Daoy (cell line): Measurements from ENCODE around the gene COG3. TPM values are rescaled to one million over a fixed set of nuclear protein-coding genes. Genes with fewer than 3 reads are reported as not detected.

Experiments
- DNase-seq: peaks from one replicate; pipeline ENCODE4 v3.0.0-alpha.2; 2015; ENCODE audit warnings: low read depth
- total RNA-seq: library from RNA; depleted of rRNA; stranded (reverse); fragments of >200 nt; shearing (Covaris generic); gene quantifications from 2 replicates; pipeline ENCODE4 v1.2.3, GENCODE V29; 2014; rRNA removed

The COG3 gene
- total RNA-seq, 1 experiment from 2014 or later, result 19.1 TPM

DNA sequence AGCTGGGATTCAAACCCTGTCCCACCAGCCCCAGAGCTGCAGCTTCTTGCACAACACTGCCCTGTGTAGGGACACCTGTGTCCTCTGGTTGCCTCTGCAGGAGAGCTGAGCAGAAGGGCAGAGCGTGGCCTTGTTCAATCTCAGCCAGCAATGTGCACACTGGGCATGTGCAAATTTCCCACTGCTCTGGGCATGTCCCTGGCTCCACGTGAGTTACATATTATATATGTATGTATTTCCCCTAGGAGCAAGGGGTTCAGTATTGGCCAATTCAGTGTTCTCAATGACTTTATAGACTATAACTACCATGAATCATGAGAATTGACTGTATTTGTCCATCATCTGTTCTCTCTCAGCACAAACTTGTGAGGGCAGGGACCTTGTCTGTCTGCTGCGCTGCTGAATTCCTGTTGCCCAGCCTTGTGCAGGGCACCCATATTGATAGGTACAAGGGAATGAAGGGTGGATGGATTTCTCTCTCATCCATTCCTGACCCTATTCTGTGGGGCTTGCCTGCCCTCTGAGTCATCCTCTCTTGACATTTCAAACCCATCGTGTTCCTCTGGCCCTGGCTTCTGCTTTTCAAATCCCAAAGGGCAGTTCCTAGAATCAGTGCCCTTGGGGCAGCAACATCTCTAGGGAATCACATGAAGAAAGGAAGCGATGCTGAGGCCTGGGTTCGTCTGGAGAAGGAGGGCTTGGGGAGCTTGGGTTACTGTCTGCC is 81.1 kb downstream of the COG3 start:
- DNase-seq, result no peak

DNA sequence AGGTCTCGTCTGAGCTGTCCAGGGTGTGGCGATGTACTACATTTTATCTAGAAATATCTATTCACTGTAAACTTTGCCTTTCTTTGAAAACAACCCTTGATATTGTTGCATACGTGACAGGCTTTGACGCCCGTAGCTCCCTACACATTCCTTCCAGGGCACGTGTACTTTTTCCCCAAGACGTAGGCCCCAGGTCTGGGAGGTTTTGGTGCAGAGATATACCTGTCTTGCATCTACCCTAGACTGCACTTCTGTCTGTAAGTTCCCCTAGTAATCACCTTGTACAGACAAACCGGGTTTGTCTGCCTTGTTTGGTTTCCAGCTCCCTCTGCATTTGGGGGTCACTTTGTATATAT is 81.6 kb downstream of the COG3 start:
- no peak for DNase-seq

DNA sequence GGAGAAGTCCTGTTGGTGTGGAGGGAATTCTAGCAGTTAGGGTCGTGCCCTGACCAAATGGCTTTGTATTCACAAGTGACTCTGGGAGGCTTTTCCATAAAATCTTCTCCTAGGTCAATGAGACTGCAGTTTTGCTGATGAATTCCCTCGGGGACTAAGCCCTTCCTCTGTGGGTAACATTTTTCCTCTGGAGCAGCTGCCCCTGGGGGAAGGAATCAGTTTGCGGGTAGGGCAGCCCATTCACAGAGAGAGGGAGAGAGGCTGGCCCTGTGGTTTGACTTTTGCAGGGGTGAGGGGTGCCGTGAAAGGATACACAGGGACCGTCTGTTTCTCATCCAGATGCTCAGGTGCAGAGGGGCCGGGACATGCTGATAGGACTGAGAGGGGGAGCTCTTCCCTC is 83.5 kb downstream of the COG3 start:
- no peak for DNase-seq

DNA sequence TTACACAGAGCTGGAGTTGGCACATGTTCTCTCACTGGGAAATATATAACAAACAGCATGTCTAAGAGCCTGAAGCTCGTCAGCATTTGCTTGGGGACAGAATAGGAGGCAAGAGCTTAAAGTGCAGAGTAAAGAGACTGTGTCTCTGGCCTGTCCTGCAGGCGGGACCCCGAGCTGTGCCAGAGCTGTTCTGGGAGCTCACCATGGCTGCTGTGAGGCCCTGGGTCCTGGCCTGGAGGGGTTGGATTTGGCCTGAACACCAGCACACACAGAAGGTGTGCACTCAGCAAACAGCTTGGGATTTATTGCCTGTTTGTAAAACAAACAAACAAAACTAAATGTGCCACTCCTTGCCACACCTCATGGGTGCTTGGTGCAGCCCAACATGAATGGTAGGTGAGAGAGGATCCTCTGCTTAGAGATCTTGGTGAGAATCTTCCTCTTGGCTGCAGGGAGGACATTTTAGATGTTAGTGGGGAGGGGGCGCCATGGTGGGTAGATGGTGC is 89.9 kb downstream of the COG3 start:
- no peak for DNase-seq

DNA sequence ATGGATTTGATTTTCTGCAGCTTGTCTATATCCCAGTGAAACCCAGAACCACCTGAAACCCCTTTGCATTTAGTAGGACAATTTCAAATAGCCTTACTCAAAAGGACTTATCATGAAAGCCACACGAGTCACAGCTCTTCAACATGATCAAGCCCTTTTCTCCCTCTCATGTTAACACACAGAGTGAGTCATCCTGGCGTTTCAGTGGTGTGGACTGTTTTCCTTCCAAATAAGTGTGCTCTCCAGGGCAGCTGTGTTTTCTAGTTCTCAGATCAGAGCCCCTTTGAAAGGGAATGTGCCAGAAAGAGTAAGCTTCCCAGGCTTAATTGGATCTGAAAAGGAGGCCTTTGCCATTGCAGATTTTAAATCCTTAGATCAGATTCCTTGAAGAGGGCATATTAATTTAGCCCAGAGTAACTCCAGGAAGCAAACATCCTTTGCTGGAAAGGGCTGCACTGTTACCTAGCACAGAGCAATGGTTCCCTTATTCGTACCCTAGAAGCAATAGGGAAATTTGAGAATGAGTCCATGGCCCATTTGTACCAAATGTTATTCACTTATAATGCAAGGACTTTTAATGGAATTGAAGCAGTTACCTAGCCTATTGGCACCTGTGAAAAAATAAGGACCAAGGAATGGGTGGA is 99.5 kb downstream of the COG3 start:
- DNase-seq, result peak; percentile 42

DNA sequence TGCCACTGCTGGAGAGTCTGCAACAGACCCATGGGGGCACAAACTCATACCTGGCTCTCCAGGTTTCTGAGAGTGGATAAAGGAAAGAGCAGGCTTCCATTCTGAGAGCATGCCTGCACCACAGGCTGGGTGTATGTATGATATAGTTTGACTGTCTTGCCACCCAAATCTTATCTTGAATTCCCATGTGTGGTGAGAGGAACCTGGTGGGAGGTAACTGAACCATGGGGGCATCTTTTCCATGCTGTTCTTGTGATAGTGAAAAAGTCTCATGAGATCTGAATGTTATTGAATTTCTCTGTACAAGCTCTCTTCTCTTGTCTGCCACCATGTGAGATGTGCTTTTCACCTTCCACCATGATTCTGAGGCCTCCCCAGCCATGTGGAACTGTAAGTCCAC is 100.6 kb downstream of the COG3 start:
- DNase-seq, result no peak

DNA sequence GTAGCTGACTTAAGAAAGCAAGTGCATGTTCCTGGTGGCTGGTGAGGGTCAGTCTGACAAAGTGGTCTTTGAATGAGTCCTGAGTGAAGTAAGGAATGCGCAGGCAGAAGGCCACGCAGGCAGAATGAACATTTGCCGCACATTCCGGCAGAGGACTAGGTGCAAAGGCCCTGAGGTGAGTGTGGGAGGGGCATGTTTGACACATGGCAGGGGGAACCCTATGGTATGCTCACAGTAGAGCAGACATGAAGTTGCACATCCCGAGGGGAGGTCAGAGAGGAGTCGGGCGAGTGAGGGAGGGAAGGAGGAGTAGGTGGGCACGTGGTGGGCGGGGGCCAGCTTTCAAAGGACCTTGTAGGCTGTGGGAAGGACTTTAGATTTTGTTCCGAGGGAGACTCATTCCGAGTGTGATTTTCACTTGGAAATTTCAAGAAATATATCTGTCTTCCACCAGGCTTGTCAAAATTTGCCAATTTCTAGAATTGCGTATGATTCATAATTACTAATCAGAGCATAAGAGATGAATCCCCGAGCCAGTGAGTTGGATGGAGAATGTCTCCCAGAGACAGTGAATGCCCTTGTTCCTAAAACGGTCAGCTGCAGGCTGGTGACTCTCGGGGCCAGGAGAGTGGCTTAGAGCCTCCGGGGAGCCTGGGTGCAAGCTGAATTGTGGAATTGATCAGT is 110.5 kb downstream of the COG3 start:
- no peak for DNase-seq

DNA sequence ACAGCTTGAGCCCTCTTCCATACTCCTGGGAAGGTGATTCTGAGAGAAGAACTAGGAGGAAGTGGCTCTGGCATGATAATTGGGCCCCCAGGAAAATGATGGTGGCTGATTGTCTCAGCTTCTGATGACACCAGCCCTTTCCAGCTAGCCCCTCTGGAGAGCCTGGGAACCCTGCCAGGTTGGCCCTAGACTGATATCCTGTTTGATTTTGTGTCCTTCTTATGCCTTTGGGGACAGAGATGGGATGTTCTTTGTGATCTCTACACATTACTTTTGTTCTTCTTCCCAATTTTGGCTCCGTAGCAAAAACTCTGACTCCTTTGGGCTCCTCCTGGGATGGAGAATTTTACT is 111.1 kb downstream of the COG3 start:
- no peak for DNase-seq

DNA sequence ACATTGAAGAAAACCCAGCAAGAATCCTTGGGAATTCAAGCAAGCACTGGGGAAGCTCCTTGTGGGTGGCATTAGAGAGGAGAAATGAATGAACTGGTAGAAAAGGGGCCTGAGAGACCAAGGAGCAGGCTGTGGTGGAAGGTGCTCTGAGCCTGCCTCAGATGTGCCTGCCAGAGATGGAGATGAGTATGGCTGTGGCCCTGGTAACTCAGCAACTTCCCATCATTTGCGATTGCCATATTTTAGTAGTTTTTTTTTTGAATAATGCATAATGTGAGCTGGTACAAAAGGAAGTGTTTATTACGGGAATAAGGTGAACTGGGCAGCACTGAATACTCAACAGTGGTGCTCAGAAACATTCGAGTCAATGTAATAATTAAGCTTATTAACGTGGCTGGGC is 111.7 kb downstream of the COG3 start:
- DNase-seq, result no peak

DNA sequence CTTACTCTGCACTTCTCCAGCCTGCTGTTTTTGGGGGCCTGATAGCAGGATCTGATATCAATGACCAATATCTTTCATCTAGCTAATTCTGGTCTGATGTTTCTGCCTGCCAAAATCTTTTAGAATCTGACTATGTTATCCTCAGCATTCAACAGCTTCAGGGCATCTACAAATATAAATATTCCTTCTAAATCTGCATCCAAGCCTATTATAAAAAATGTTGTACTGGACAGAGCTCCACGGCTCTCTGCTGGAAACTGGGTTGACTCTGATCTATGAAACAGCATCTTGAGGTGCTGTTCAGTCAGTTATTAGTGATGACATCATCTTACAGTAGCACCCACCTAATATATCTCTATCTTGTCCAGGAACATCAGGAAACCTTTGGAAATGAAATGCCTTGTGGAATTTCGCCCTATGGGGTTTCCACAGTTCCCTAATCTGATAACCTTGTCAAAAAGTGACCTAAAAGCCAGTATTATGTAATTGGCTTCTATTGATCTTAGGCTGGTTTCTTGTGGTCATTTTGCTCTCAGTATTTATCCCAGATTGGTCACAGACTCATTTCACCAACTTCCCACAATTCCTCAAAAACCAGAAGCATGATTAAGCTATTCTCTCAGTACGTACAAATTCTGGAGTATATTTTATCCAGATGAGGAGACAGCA is 117.8 kb downstream of the COG3 start:
- DNase-seq, result no peak

DNA sequence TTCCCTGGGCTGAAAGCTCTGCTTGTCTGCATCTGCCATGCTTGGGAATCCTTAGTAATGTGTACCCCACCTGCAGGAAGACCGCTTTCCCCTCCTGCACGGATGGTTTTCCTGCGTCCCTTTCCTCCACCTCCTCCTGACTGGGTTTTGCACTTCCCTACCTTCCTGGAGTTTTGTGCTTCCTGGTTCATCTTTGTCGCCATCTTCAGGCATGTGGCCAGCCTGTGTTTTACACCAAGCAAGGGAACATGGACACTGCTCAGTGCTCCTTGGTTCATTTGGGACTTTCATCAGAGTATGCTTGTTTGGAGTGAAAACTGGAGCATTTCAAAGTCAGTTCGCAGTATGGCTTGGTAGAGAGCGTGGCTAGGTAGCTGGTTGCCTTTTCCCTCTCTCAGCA is 120.1 kb downstream of the COG3 start:
- DNase-seq, result no peak

Other genes with a start within 250 kb of the COG3 start
- 1,431 and 1,984 TPM in 2 replicates for gene TPT1, start 123.8 kb upstream of the COG3 start, total RNA-seq
- gene SLC25A30, start 46.6 kb upstream of the COG3 start, total RNA-seq, result 1.9 and 3.1 TPM in 2 replicates
- gene ERICH6B, start 150.8 kb downstream of the COG3 start, total RNA-seq, result not detected in 2 replicates
- not detected in 2 replicates for gene CBY2, start 237.4 kb downstream of the COG3 start, total RNA-seq